ENCODE measurements around the gene DHRS3. TPM values are rescaled to one million over a fixed set of nuclear protein-coding genes. Genes with fewer than 3 reads are reported as not detected.
A peak's percentile ranks its signal among the peaks of the same experiment; 100 is the strongest.
"Not testable (repeated sequence)": the region's sequence is repeated elsewhere in the genome, so short reads cannot be mapped to it uniquely, and the experiment has no call there.

DHRS3 gene
- total RNA-seq = 168 TPM

- peak; percentile 81 for DNase-seq (ENCODE audit: low spot score)
Observed at GRCh38 chr1:12617901-12618660, at the start of gene DHRS3. Gene DHRS3, minus strand, starts transcription at chr1:12618210. Its CDS starts 862 bp downstream, at chr1:12617348.

- no peak for DNase-seq (ENCODE audit: low spot score)
Observed at GRCh38 chr1:12666141-12666735, 48.2 kb upstream of the DHRS3 start.

GRCh38 chr1:12665511-12665910, 47.5 kb upstream of the DHRS3 start:
- no peak for DNase-seq (ENCODE audit: low spot score)

GRCh38 chr1:12662556-12662955, 44.5 kb upstream of the DHRS3 start:
- no peak for DNase-seq (ENCODE audit: low spot score)

GRCh38 chr1:12661606-12662219, 43.7 kb upstream of the DHRS3 start:
- DNase-seq (ENCODE audit: low spot score) = no peak

- peak; percentile 69 for DNase-seq (ENCODE audit: low spot score)
Observed at GRCh38 chr1:12658531-12659453, 40.8 kb upstream of the DHRS3 start.

- DNase-seq (ENCODE audit: low spot score) = not testable (repeated sequence)
Observed at GRCh38 chr1:12657885-12658512, 40.0 kb upstream of the DHRS3 start.

- no peak for DNase-seq (ENCODE audit: low spot score)
Observed at GRCh38 chr1:12657060-12657884, 39.3 kb upstream of the DHRS3 start.

- DNase-seq (ENCODE audit: low spot score) = no peak
Observed at GRCh38 chr1:12656575-12656974, 38.6 kb upstream of the DHRS3 start.

GRCh38 chr1:12654657-12655056, 36.6 kb upstream of the DHRS3 start:
- DNase-seq (ENCODE audit: low spot score) = no peak

- DNase-seq (ENCODE audit: low spot score) = no peak
Observed at GRCh38 chr1:12654004-12654567, 36.1 kb upstream of the DHRS3 start.

GRCh38 chr1:12649971-12650421, 32.0 kb upstream of the DHRS3 start:
- DNase-seq (ENCODE audit: low spot score) = no peak

- no peak for DNase-seq (ENCODE audit: low spot score)
Observed at GRCh38 chr1:12648741-12649140, 30.7 kb upstream of the DHRS3 start.

- not testable (repeated sequence) for DNase-seq (ENCODE audit: low spot score)
Observed at GRCh38 chr1:12645401-12645800, 27.4 kb upstream of the DHRS3 start.

GRCh38 chr1:12644829-12645228, 26.8 kb upstream of the DHRS3 start:
- DNase-seq (ENCODE audit: low spot score) = no peak

- DNase-seq (ENCODE audit: low spot score) = no peak
Observed at GRCh38 chr1:12644237-12644636, 26.2 kb upstream of the DHRS3 start.

- no peak for DNase-seq (ENCODE audit: low spot score)
Observed at GRCh38 chr1:12643785-12644184, 25.8 kb upstream of the DHRS3 start, which contains the start of gene AADACL4. Gene AADACL4, plus strand, starts transcription at chr1:12644085. Its CDS starts 462 bp downstream, at chr1:12644547.

- no peak for DNase-seq (ENCODE audit: low spot score)
Observed at GRCh38 chr1:12643079-12643478, 25.1 kb upstream of the DHRS3 start.

- no peak for DNase-seq (ENCODE audit: low spot score)
Observed at GRCh38 chr1:12640958-12641272, 22.9 kb upstream of the DHRS3 start.

All from mucosa of gallbladder (tissue), 1 donor.